ENCODE results near the gene NR5A1.

The NR5A1 gene

DNA sequence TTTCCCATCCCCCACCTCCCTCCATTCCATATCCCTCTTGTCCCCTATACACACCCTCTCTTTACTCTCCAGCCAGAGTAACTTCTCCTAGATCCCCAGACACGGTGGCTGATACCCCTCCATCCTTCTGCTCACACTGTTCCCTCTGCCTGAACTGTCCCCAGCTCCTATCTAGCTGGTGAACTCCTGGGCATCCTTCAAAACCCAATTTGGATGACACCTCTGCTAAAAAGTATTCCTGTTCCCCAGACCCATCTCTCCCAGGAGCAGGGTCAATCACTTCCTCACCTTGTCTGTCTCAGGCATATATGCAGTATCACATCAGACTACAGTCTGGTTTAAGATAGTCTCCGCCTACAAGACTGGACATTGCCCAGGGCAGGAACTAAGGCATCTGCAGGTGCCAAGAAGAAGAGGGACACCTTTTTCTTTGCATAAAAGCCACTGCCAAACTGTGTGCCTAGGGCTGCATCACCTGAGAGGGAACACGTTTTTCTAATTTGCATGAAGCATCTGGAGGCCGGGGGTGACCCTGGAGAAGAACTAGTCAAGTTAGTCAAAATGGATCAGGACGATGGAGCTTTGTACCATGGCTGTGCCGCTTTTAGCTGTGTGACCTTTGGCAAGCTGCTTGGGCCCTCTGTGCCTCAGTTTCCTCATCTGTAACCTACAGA lies 27.1 kb downstream of the NR5A1 start:
- no peak for DNase-seq

GRCh38 chr9:124479371-124479770 lies 27.8 kb downstream of the NR5A1 start:
- no peak for DNase-seq

GRCh38 chr9:124478354-124478753 lies 28.8 kb downstream of the NR5A1 start:
- DNase-seq, result no peak

DNA sequence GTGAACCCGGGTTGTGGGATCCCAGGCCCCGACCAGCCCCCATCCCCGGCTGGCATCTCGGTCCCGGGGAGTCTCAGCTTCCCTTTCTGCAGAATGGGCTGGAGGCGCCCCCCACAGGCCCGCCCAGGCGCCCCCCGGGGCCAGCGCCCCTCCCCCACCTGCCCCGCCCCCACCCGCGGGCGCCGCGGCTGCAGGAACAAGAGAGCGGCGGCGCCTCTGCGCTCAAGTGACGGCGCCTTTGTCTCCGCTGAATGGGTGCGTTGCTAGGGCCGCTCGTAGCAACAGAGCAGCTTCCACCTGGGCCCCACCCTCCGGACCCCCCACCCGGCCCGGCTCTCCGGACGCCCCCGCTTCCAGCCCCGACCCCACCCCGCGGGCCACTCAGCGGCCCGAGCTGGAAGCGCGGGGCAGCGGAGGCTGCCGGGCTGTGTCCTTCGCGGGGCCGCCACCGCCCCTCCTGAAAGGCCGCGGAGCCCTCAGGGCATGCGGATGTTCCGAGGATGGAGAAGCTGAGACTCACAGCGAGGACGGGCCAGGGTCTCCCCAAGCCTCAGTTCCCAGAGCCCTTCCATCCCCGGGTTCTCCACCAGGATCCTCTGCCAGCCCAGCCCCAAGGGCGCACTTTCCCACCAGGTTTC lies 29.4 kb downstream of the NR5A1 start:
- no peak for DNase-seq

DNA sequence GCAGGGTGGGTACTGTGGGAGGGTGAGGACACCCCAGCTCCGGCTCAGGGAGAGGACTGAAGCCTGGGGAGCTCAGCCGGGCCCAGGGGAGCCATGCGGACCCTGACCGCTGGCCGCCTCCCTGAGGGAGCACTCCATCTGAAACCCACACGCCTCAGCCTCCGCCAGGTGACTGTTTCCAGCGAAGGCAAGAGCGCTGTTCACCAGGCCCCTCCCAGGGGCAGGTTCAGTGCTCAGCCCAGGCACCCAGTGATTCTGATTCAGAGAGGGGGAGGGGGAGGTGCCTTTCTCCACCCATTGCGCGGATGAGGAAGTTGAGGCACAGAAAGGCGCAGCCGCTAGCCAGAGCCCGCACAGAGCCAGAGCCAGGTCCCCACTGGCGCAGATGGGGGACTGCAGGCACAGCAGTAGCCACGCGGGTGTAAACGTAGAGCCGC lies 30.0 kb downstream of the NR5A1 start:
- DNase-seq, result no peak

GRCh38 chr9:124475868-124476690 lies 31.1 kb downstream of the NR5A1 start:
- DNase-seq, result no peak

DNA sequence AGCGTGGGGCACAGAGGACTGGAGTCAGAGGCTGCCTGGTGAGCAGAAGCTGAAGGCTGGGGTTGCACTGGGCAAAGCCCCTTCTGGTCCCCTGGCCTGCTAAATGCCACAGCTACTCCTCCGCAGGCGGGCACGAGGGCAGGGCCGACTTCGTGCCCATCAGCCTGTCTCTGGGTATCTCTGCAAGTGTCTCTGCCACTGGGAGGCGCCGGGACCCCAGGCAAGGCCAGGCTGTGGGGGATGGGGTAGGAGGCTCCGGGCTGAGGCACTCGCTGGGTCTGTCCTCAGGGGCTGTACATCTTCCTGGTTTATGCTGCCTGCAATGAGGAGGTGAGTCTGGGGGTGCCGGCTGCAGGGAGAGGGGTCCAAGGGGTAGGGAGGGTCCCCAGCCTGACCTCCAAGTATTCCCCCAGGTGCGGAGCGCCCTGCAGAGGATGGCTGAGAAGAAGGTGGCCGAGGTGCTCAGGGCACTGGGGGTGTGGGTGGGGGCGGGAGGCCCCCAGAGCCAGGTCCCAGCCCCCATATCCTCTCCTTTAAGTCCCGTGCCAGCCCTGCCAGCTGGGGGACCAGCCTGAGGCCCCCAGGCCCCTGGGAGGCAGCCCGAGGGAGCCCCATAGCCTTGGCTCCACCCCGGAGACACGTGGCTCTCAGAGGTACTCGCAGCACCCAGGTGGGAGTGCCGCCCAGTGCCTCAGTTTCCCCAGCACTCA lies 31.9 kb downstream of the NR5A1 start:
- DNase-seq, result no peak

GRCh38 chr9:124474151-124474550 lies 33.0 kb downstream of the NR5A1 start:
- DNase-seq, result no peak

DNA sequence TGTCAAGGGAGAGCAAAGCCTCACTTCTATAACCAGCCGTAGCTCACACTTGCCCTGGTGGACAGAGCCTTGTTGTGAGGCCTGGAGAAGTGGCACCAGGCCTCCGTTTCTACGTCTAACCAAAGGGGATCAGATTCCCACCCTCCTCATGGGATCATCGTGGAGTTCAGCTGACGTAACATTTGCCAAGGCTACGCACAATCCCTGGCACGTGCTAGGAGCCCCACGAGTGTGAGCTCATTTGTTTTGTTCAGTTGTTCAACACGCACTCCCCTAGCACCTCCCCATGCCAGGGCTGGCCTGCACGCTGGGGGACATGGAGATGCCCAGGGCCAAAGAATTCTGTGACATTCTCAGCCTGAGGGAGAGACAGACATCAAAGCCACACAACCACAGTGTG lies 33.9 kb downstream of the NR5A1 start:
- DNase-seq, result no peak

- no peak for DNase-seq
Observed at GRCh38 chr9:124472770-124473169, 34.4 kb downstream of the NR5A1 start.

DNA sequence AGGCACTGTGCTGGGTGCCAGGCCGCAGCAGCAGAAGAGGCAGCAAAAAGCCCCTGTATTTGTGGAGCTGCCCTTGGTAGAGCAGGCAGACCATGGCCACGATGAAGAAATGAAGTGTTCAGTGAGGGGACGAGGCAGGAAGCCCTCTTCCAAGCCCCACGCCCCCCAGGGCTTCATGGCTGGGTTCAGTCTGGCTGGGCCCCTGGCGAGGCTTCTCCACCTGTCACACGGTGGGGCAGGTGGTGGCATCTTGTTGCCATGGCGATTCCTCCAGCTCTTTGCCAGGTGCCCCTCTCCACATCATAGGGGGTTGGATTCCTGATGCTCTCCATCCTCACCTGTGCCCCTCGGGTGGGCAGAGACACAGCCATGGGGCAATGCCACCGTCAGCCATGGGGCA lies 35.4 kb downstream of the NR5A1 start:
- no peak for DNase-seq

GRCh38 chr9:124470726-124471125 lies 36.5 kb downstream of the NR5A1 start:
- no peak for DNase-seq

DNA sequence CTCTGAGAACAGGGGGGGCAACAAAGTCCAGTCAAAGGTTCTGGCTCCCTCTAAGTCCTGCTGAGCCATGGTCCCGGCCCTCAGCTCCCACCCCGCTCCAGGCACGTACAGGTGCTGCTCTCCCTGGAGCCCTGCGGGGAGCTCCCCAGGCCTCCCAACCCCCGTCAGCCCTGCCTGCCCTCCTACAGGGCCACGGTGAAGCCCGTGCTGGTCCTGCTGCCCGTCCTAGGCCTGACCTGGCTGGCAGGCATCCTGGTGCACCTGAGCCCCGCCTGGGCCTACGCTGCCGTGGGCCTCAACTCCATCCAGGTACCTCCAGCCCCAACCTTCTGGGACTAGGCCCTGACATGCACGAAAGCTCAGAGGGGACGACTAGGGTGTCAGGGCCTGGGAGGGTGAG lies 36.9 kb downstream of the NR5A1 start:
- DNase-seq, result no peak

- DNase-seq, result no peak
Observed at GRCh38 chr9:124469011-124469832, 38.0 kb downstream of the NR5A1 start.

GRCh38 chr9:124468061-124468740 lies 39.0 kb downstream of the NR5A1 start:
- DNase-seq, result no peak

GRCh38 chr9:124467410-124468060 lies 39.7 kb downstream of the NR5A1 start:
- DNase-seq, result no peak

- no peak for DNase-seq
Observed at GRCh38 chr9:124465736-124466135, 41.5 kb downstream of the NR5A1 start.

DNA sequence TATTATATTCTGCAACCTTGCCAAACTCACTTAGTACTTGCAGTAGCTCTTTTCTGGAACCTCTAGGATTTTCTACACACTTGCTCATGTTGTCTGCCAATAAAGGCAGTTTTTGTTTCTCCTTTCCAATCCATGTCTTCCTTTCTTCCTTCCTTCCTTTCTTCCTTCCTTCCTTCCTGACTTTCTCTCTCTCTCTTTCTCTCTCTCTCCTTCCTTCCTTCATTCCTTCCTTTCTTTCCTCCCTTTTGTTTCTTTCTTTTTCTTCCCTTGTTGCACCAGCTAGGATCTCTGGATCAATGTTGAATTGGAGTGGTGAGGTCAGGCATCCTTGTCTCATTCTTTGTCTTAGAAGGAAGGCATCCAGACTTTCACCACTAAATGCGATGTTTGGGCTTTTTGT lies 44.5 kb downstream of the NR5A1 start:
- DNase-seq, result no peak

GRCh38 chr9:124458441-124458840 lies 48.8 kb downstream of the NR5A1 start:
- no peak for DNase-seq

DNA sequence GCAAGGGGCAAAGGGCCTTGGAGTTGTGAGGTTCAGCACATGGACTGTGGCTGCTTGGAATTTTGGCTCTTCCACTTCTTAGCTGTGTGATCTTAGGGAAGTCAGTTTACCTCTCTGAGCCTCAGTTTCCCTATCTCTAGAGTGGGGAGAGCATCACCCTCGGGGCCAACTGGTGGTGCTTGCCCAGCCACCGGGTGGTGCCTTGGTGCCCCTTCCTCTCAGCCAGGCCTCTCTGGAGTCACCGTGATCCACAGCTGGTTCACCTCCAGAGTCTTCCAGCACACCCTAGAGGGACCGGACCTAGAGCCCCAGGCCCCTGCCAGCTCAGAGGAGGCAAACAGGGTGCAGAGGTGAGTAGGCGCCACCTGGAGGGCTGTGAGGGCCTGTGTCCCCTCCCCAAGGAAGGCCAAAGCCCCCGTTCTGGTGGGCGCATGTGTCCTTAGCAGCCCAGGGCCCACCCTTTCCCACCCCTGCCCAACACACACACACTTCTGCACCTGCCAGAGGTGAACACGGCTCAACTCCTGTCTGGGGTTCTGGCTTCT lies 49.2 kb downstream of the NR5A1 start:
- no peak for DNase-seq

All from fibroblast of skin of back (primary cell).